HG02981 (cell line): Measurements from ENCODE around the gene SCFD2.
A peak's percentile ranks its signal among the peaks of the same experiment; 100 is the strongest.
"Not testable (repeated sequence)": the region's sequence is repeated elsewhere in the genome, so short reads cannot be mapped to it uniquely, and the experiment has no call there.

ENCODE experiments used
- ATAC-seq: cut with Tn5 transposase; IDR thresholded peaks from one replicate; pipeline ENCODE4 v1.9.1; 2021; ENCODE audit warnings: mild to moderate bottlenecking, moderate library complexity; ENCODE audit not compliant: unreplicated experiment

Gene SCFD2

GRCh38 chr4:53059871-53060270 is 306.0 kb downstream of the SCFD2 start:
- ATAC-seq, result no peak

DNA sequence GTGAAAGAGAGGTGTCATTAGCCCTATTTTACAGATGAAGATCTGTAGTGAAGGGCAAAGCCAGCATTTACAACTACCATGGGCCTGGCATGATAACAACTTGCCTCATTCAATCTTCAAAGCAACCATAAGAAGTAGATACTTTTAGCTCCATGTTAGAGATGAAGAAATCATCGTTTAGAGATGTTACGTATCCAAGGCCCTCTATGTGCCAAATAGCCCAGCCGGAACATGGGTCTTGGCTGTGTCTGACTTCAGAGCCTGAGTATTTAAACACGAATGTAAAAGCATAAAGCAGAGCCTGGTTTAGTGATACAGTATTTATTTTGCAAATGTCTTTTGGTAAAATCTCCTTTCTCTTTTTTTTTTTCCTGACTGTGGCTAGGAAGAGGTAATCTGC is 306.6 kb downstream of the SCFD2 start:
- no peak for ATAC-seq

DNA sequence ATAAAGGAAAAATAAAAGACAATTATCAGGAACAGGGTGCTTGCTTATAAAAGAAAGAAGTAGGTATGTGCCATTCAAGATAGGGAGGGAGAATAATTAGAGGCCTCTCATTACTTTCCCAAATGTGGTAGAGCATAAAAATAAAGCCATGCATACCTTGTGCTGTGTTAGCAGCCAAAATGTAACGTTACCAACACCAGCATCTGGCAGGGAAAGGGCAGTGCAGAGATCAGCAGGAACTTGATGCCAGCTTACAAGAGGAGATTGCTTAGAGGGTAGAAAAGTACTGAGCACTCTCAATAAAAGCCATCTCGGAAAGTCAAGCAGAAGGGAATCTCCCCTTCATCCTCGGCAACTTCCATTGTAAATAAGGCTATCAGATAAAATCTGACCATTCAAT is 308.2 kb downstream of the SCFD2 start:
- no peak for ATAC-seq

- not testable (repeated sequence) for ATAC-seq
Observed at GRCh38 chr4:53057108-53057507, 308.8 kb downstream of the SCFD2 start.

DNA sequence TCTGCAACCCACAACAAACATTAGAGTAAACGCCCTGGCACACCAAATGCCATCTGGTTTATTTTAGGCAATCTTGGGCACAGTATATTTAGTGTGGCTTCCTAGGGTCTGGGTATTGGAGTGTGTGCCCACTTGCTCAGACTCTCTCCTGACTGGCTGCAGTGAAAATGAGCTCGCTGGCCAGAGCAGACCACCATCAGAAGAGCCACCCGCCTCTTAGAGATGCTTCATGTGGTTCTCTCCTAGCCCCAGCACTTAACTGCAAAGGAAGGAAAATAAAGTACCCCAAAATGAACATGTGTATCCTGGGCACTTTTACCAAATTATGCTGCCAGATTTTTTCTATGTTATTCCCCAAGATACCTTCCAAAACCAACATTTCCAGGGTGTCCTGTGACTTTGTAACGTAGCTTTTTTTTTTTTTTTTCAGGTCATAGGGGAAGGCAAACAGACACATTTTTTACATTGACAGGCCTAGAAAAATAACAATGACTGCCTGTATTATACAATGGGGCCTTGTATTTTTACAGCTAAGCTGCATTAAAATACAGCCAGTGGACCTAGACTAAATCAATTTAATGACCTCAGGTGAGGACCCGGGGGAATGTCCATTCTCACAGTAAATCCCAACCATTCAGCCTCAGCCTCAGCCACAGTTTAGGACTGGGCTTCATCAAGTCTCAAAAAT is 310.0 kb downstream of the SCFD2 start:
- no peak for ATAC-seq

DNA sequence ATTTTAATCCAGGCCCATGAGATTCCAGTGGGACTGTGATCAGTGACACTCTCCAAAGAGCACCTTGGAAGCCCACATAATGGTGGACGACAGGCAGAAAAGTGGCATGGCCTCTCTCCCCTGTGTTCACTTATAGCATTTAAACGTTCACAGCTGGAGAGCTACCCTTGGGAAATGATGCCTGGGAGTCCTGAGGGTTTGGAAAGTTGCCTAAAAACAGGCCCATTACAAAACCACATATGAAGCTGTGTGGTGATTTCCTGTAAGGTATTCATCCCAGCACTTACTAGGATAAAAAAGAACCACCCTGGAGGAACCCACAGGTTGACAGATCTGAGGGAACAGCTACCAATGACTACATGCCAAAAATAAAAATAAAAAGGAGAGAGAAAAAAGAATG is 310.6 kb downstream of the SCFD2 start:
- no peak for ATAC-seq

DNA sequence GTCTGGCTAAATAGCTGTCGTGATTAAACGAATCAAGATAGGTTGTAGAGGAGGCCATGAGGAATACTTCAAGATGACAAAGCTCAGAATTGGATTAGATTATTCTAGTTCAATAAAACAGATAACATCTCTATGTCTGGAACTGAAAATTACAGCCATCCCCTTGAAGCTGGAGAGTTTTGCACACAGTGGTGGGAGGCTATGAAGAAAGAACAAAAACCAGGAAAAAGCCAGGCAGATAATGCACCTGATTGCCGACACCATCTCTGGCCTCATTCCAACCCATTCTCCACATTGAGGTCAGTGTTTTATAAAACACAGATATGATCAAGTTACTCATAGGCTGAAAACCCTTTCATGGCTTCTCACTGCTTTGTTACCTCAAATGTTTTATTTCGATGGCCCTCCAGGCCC is 315.5 kb downstream of the SCFD2 start:
- no peak for ATAC-seq

DNA sequence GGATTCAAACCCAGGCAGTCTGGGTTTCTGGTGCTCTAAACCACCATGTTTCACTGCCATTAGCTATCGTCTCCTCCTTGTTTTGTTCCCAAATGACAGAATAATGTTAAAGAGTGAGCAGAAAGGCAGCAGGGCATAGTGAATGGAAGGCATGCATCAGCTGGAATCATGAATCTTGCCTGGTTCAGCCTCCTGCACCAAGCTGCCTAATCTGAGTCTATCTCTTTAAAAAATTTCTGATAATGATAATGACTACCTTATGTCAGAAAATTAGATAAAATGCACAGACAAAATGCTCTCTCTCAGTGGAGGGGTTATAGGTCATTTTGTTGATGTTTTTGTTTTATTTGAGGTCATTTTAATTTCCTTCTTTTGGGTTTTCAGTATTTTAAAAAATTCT is 316.3 kb downstream of the SCFD2 start:
- no peak for ATAC-seq

DNA sequence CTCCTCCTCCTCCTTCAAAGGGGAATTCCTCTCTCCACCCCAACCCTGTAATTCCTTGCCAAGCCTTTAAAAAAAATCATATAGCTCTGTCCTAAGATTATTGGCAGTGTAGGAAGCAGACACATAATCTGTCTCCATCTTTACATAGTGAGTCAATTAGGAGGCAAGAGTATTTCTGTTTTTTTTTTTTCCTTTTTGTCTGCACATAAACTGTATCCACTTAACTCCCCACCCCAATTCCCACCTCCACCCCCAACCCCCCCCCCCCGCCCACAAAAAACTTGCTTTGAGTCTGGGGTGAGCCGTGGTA is 321.3 kb downstream of the SCFD2 start:
- no peak for ATAC-seq

DNA sequence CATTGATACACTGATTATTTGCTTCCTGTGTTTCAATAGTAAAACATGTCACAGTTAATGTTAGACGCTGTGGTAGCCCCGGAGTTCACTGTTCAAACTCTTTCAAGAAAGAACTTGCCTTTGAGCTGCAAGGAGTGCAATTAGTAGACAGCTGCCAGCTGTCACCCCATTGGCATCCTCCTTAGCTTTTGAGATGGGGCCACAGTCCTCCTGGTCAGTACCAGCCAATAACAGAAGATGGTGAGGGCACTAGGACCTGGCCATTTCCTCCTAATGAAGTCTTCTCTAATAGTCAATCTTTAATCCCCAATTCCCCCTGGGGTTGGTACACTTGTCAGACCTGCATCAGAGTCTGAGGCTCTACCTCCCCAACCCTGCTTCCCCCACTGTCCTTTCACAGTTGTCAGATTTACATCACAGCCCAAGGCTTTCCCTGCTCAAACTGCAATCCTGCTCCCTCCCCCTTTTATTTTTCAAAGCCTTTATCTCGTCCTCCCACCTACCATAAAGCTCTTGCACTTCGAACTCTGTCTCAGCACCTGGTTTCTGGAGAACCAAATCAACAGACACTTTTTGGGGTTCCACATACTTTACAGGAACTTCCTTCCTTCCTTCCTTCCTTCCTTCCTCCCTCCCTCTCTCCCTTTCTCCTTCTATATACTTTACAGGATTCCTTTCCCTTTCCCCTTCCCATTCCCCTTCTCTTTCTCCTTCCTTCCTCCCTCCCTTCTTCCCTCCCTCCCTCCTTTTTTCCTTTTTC is 321.8 kb downstream of the SCFD2 start:
- no peak for ATAC-seq

DNA sequence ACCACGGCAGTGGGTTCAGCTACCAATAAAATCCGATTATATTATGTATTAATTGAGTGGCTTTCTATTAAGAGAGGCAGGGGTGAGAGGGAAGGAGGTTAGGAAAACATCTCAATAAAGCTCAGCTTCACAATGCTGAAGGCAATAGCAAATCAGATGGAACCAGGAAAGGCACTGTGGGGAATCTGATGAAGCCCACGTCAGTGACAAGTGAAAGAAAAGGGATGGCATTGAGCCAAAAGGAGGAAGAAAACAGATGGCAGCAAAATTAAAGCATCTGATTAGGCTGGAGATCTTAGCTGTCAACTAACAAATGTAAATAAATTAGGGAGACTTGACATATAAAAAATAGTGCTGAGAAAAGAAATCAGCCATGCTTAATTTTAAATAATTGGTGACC is 322.8 kb downstream of the SCFD2 start:
- ATAC-seq, result no peak

- no peak for ATAC-seq
Observed at GRCh38 chr4:53040851-53041250, 325.0 kb downstream of the SCFD2 start.

- no peak for ATAC-seq
Observed at GRCh38 chr4:53040459-53040815, 325.4 kb downstream of the SCFD2 start.

GRCh38 chr4:53039741-53040458 is 326.0 kb downstream of the SCFD2 start:
- no peak for ATAC-seq

DNA sequence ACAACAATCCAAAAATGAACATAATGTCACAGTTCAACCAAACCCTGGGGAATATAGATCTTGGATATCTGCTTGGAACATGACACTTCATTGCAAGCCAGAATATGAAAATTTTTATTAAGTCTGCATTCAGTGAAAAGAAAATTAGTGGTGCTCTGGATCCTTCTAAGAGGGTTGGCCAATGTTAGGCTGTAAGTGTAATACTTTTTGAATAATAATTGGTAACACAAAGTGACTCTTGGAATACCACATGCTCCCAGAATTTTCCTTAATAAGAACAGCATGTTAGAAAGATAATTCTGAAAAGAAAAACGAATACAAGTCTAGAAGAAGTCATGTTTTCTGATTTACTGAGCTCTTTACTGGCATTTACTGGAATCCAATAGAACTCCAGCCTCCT is 328.0 kb downstream of the SCFD2 start:
- ATAC-seq, result no peak

- not testable (repeated sequence) for ATAC-seq
Observed at GRCh38 chr4:53032908-53033307, 333.0 kb downstream of the SCFD2 start.

- no peak for ATAC-seq
Observed at GRCh38 chr4:53026233-53026632, 339.6 kb downstream of the SCFD2 start.

GRCh38 chr4:53023677-53024299 is 342.1 kb downstream of the SCFD2 start:
- peak; percentile 77 for ATAC-seq

GRCh38 chr4:53022513-53023100 is 343.3 kb downstream of the SCFD2 start:
- no peak for ATAC-seq

DNA sequence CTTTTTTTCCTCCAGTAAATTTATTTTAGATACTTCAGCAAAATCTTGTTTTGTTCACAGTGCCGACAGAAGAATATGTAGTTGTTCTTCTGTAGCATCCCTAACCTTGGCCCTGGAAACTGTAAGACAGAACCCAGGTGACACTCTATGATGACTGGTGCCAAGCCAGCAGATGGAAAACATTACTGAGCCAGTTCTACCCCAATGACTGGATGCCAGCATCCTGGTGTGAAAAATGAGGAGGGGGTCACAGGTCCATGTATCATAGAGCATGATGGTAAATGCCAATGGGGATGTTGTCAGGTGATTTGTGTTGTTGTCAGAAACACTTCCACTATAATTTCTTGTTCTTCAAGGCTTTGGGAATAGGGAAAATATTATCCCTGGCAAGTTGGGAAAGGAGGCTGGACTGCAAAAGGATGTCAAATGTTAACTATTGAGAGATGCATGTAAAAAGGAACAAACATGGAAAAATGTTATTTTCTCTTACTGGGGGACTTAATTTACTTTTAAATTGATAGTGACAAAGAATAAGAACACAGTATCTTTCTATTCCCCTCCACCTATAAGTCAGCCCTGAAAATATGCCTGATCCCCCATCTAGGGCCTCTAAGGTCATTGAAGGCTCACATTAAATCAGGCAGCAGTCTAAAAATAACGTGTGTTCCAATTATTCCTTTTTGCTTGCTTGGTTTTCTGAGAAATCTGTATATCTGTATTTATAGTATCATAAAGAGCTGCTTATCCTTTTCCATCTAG is 343.9 kb downstream of the SCFD2 start:
- no peak for ATAC-seq
